ENCODE data around the gene IL34.

- TF ChIP-seq CTCF (IDR thresholded peaks at IDR 0.05) = no peak
- TF ChIP-seq POLR2A (IDR thresholded peaks at IDR 0.05) = no peak
Measured at GRCh38 chr16:70698901-70699300, 52.5 kb downstream of the IL34 start.
